ENCODE results near the gene URB1.
A peak's percentile ranks its signal among the peaks of the same experiment; 100 is the strongest.

URB1 gene

DNA sequence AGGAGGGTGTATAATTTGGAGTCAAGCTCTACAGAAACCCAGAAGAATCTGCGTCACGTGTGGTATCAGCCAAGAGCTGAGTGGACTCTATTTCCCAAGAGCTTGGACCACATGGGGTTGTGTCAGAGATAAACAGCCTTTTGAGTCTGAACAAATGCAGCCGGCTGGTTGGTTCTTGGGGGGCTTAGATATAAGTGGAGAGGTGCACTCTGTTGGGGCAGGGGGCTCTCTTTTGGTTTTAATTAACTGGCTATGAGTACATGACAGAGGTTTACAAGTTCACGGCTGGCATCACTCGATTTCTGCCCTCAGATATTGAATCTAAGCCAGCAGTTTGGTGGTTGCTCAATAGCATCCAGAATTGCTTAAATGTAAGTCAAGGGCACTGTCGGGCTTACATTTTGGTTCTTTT lies 94.7 kb downstream of the URB1 start:
- Histone ChIP-seq H3K9me3 (ENCODE audit: severe bottlenecking) (no peaks in the 10 kb centered on the region), H3K4me3 (ENCODE audit: low read depth, low read length) (no peak overlapping the region), H3K27ac (no peak overlapping the region), H3K36me3 (no peaks in the 10 kb centered on the region; the same call in 1 of the 2 replicates), H3K27me3 (ENCODE audit: insufficient read depth, low read depth, severe bottlenecking) (no peaks in the 10 kb centered on the region)
- DNase-seq: no peak
- TF ChIP-seq, protein P1, sequence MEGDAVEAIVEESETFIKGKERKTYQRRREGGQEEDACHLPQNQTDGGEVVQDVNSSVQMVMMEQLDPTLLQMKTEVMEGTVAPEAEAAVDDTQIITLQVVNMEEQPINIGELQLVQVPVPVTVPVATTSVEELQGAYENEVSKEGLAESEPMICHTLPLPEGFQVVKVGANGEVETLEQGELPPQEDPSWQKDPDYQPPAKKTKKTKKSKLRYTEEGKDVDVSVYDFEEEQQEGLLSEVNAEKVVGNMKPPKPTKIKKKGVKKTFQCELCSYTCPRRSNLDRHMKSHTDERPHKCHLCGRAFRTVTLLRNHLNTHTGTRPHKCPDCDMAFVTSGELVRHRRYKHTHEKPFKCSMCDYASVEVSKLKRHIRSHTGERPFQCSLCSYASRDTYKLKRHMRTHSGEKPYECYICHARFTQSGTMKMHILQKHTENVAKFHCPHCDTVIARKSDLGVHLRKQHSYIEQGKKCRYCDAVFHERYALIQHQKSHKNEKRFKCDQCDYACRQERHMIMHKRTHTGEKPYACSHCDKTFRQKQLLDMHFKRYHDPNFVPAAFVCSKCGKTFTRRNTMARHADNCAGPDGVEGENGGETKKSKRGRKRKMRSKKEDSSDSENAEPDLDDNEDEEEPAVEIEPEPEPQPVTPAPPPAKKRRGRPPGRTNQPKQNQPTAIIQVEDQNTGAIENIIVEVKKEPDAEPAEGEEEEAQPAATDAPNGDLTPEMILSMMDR (IDR thresholded peaks at IDR 0.05; ENCODE audit: low read depth, low read length): no peak

- Histone ChIP-seq H3K27me3 (ENCODE audit: insufficient read depth, low read depth, severe bottlenecking) (no peaks in the 10 kb centered on the region), H3K36me3 (no peaks in the 10 kb centered on the region; the same call in 1 of the 2 replicates), H3K9me3 (ENCODE audit: severe bottlenecking) (no peaks in the 10 kb centered on the region), H3K4me3 (ENCODE audit: low read depth, low read length) (no peak overlapping the region), H3K27ac (no peak overlapping the region)
- TF ChIP-seq, protein P1 (IDR thresholded peaks at IDR 0.05; ENCODE audit: low read depth, low read length): no peak
- no peak for DNase-seq
Observed at GRCh38 chr21:32297449-32297848, 95.4 kb downstream of the URB1 start.

DNA sequence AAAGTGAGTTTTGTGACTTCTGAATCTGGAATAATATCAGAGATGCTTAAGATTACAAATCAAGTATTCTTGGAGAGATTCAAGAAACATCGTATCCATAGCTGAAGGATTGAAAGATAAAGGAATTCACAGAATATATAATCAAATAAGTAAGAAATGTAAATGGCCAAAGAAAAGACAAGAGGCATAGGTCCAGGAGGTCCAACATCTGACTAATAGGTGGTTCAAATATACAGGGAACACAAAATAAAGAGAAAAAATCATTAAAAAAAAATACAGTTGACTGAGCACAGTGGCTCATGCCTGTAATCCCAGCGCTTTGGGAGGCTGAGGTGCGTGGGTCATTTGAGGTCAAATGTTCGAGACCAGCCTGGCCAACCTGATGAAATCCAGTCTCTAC lies 107.3 kb downstream of the URB1 start:
- Histone ChIP-seq H3K36me3 (no peaks in the 10 kb centered on the region), H3K4me3 (ENCODE audit: low read depth, low read length) (no peak overlapping the region), H3K9me3 (ENCODE audit: severe bottlenecking) (no peaks in the 10 kb centered on the region), H3K27ac (no peak overlapping the region), H3K27me3 (ENCODE audit: insufficient read depth, low read depth, severe bottlenecking) (no peaks in the 10 kb centered on the region)
- TF ChIP-seq, protein P1 (IDR thresholded peaks at IDR 0.05; ENCODE audit: low read depth, low read length): no peak
- DNase-seq: no peak

DNA sequence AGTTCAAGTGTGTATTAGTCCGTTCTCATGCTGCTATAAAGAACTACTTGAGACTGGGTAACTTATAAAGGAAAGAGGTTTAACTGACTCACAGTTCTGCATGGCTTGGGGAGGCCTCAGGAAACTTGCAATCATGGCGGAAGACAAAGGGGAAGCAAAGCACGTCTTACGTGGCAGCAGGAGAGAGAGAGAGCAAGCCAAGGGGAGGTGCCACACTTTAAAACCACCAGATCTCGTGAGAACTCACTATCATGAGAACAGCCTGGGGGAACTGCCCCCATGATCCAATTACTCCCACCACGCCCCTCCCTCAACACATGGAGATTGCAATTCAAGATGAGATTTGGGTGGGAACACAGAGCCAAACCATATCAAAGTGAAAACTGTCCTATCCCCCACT lies 109.8 kb downstream of the URB1 start:
- Histone ChIP-seq H3K4me3 (ENCODE audit: low read depth, low read length) (no peak overlapping the region), H3K27me3 (ENCODE audit: insufficient read depth, low read depth, severe bottlenecking) (no peaks in the 10 kb centered on the region), H3K36me3 (no peaks in the 10 kb centered on the region), H3K9me3 (ENCODE audit: severe bottlenecking) (no peaks in the 10 kb centered on the region), H3K27ac (no peak overlapping the region)
- no peak for DNase-seq
- TF ChIP-seq, protein P1 (IDR thresholded peaks at IDR 0.05; ENCODE audit: low read depth, low read length): no peak

GRCh38 chr21:32281531-32281930 lies 111.3 kb downstream of the URB1 start:
- H3K9me3 ChIP-seq (ENCODE audit: severe bottlenecking): no peaks in the 10 kb centered on the region
- H3K4me3 ChIP-seq (ENCODE audit: low read depth, low read length): no peak overlapping the region
- H3K27ac ChIP-seq: no peak overlapping the region
- H3K36me3 ChIP-seq: no peaks in the 10 kb centered on the region
- H3K27me3 ChIP-seq (ENCODE audit: insufficient read depth, low read depth, severe bottlenecking): no peaks in the 10 kb centered on the region
- no peak for DNase-seq
- TF ChIP-seq, protein P1 (IDR thresholded peaks at IDR 0.05; ENCODE audit: low read depth, low read length): no peak

DNA sequence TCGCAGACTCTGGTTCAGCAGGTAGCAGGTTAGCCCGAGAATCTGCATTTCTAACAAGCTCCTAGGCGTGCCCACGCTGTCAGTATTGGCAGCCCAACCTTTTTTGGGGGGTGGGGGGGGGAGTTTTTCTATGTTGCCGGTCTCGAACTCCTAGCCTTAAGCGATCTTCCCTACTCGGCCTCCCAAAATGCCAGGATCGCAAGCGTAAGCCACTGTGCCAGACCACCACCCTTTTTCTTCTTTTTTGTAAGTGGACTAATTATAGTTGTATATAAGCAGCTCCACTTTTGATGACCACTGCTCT lies 113.5 kb downstream of the URB1 start:
- no peaks in the 10 kb centered on the region for H3K9me3 ChIP-seq (ENCODE audit: severe bottlenecking)
- H3K27me3 ChIP-seq (ENCODE audit: insufficient read depth, low read depth, severe bottlenecking): no peaks in the 10 kb centered on the region
- H3K27ac ChIP-seq: peak overlapping the region; percentile 34
- DNase-seq: no peak
- TF ChIP-seq, protein P1 (IDR thresholded peaks at IDR 0.05; ENCODE audit: low read depth, low read length): no peak
- peak overlapping the region; percentile 79 for H3K4me3 ChIP-seq (ENCODE audit: low read depth, low read length)
- peaks cover 7% of the 10 kb centered on the region for H3K36me3 ChIP-seq
